GM10266 (cell line): ENCODE measurements around the gene DCAF8.

Experiments
- DNase-seq: peaks from one replicate; pipeline ENCODE4 v3.0.0; 2012; ENCODE audit errors: extremely low spot score
- TF ChIP-seq, protein P1 (sequence below): IDR thresholded peaks from 2 replicates; pipeline ENCODE4 v1.5.1; 2012; ENCODE audit warnings: mild to moderate bottlenecking, low read depth; ENCODE audit not compliant: control insufficient read depth, insufficient read depth; ENCODE audit errors: missing control alignments

Gene DCAF8

DNA sequence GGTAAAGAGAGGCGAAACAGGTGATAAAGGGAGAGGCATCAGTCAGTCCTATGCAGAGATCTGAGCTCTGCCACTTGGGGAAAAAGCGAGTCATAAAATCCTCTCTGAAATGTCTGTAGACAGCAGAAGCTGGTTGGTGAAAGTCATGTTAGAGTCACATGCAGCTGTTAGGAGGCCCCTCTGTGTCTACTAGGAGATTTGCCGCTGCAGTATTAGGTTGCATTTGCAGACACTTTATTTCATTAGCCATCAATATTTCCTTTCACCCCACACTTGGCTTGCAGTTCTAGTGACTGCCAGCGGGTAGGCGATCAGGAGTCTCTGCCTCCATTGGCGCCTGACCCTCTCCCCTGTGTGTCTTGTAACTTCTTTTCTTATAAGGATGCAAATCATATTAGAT, 94.8 kb downstream of the DCAF8 start:
- no peak for DNase-seq
- TF ChIP-seq, protein P1, sequence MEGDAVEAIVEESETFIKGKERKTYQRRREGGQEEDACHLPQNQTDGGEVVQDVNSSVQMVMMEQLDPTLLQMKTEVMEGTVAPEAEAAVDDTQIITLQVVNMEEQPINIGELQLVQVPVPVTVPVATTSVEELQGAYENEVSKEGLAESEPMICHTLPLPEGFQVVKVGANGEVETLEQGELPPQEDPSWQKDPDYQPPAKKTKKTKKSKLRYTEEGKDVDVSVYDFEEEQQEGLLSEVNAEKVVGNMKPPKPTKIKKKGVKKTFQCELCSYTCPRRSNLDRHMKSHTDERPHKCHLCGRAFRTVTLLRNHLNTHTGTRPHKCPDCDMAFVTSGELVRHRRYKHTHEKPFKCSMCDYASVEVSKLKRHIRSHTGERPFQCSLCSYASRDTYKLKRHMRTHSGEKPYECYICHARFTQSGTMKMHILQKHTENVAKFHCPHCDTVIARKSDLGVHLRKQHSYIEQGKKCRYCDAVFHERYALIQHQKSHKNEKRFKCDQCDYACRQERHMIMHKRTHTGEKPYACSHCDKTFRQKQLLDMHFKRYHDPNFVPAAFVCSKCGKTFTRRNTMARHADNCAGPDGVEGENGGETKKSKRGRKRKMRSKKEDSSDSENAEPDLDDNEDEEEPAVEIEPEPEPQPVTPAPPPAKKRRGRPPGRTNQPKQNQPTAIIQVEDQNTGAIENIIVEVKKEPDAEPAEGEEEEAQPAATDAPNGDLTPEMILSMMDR, result no peak

DNA sequence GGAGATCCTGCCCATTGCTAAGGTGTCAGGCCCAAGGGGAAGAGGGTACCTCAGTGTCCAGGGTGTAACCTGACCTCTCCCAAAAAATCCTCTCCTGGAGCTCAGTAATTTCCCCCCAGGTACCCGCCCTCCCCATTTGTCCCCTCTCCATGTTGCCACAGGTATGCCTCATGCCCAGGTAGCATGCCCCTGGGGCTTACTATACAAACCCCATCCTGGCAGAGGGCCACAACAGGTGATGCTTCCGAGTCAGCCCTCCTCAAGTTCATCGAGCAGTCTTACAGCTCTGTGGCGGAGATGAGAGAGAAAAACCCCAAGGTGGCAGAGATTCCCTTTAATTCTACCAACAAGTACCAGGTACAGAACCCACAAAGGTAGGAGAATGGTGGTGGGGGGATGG, 95.3 kb downstream of the DCAF8 start:
- DNase-seq, result no peak
- TF ChIP-seq, protein P1, result no peak

DNA sequence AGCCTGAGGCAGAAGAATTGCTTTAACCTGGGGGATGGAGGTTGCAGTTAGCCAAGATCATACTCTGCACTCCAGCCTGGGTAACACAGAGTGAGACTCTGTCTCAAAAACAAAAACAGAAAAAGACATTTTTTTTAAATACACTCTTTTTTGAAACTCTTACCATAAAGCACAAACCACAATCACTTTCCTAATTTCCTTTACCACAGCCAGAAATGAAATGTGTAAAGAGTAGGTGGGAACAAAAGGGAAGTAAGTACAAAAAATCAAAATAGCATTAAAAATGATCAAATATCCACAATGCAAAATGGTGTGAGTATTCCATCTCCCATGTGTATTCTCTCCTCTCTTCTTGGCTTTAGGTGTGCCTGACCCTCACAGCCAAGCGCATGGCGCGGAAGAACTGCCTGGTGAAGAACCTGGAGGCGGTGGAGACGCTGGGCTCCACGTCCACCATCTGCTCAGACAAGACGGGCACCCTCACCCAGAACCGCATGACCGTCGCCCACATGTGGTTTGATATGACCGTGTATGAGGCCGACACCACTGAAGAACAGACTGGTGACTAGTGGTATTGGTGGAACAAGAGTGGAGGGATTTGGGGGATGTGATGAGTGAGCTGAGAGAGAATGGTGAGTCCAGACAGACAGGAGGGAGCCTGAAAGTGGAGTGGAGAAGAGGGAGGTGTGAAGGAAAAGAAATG, 96.0 kb downstream of the DCAF8 start:
- TF ChIP-seq, protein P1, result no peak
- no peak for DNase-seq
